Stimulated activated CD4-positive, alpha-beta T cell treated with anti-CD3 and anti-CD28 coated beads, Interleukin-4, amount 100 ng/mL, for 1 hour (primary cell): ENCODE data around the gene PIGQ.

Experiments used
- DNase-seq: peaks from one replicate; pipeline ENCODE4 v3.0.0-alpha.2; 2020

PIGQ gene

GRCh38 chr16:630815-631405 lies 61.1 kb downstream of the PIGQ start, which contains the start of gene WFIKKN1:
Gene WFIKKN1, plus strand, starts transcription at chr16:630985. Its CDS starts 269 bp downstream, at chr16:631254.
- DNase-seq = no peak

GRCh38 chr16:631808-632358 lies 62.1 kb downstream of the PIGQ start:
- no peak for DNase-seq

- no peak for DNase-seq
These were observed 62.9 kb downstream of the PIGQ start for GRCh38 chr16:632486-633335.

- DNase-seq = no peak
These were observed 63.7 kb downstream of the PIGQ start for GRCh38 chr16:633336-634050.
